DMS114 treated with DMSO at 0.1 percent for 48 hours (cell line): ENCODE measurements around the gene MISP.
"Not testable (repeated sequence)": the region's sequence is repeated elsewhere in the genome, so short reads cannot be mapped to it uniquely, and the experiment has no call there.

Experiments used
- DNase-seq: peaks from one replicate; lab custom pipeline; 2025; ENCODE audit not compliant: unreplicated experiment; lab: John Stamatoyannopoulos, UW

Gene MISP

GRCh38 chr19:750640-751423 lies at the start of gene MISP:
Gene MISP, plus strand, starts transcription at chr19:751112. Its CDS starts 5,835 bp downstream, at chr19:756947.
- no peak for DNase-seq

GRCh38 chr19:702847-703246 lies 48.1 kb upstream of the MISP start:
- not testable (repeated sequence) for DNase-seq

DNA sequence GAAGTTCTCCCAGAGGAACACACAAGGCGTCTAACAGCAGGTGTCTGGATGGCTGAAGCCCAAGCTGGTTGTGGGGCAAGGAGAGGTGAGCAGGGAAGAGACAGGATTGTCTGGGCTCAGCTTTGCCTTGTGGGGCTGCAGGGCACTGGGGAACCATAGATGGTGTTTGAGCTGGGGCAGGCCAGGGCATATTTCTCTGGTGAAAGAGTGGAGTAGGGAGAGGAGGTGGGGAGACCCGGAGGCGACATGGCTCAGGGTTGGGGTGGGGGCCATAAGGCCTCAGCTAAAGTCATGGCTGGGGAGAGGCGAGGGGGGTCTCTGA lies 47.6 kb upstream of the MISP start:
- no peak for DNase-seq

DNA sequence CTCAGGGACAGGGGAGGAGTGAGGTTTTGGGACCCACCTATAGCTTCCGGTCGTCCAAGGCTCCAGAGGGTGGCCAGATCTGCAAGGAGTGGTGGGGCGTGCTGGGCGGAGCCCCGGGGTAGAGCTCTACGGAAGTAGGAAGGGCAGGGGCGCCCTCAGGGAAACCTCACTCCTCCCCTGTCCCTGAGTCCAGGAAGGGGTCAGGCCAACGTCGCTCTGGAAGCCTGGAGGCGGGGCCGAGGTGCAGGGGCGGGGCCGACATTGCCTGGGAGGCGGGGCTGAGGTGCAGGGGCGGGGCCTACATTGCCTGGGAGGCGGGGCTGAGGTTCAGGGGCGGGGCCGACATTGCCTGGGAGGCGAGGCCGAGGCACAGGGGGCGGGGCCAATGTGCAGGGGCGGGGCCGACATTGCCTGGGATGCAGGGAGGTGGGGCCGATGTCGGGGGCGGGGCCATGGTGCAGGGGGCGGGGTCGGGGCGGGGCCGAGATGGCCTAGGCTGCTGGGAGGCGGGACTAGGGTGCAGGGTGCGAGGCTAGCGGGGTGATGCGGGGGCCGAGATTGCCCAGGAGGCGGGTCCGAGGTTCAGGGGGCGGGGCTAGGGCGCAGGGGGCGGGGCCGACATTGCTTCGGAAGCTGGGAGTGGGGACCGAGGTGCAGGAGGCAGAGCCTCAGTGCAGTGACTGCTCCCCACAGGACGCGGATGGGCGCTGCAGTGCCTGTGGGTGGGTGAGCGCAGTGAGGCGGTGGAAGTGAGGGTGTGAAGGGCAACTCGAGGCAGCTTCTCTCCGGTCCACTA lies 47.1 kb upstream of the MISP start:
- DNase-seq: no peak

DNA sequence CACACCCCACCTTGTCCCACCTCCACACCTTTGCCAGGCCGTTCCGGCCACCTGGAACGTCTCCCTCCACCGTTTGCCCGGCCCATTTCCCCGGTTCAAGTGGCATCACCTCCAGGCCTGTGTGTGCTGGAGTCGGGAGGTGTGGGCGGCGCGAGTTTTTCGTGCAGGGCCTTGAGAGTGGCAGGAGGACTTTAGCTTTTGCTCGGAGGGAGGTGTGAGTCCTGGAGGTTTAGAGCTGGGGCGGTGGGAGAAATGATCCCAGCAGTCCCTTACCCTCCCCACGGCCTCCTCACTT lies 46.5 kb upstream of the MISP start:
- DNase-seq: no peak

- DNase-seq: no peak
Observed at GRCh38 chr19:708154-709143, 42.5 kb upstream of the MISP start, which contains the start of gene PALM. Gene PALM, plus strand, starts transcription at chr19:708935. Its CDS starts 212 bp downstream, at chr19:709147.

DNA sequence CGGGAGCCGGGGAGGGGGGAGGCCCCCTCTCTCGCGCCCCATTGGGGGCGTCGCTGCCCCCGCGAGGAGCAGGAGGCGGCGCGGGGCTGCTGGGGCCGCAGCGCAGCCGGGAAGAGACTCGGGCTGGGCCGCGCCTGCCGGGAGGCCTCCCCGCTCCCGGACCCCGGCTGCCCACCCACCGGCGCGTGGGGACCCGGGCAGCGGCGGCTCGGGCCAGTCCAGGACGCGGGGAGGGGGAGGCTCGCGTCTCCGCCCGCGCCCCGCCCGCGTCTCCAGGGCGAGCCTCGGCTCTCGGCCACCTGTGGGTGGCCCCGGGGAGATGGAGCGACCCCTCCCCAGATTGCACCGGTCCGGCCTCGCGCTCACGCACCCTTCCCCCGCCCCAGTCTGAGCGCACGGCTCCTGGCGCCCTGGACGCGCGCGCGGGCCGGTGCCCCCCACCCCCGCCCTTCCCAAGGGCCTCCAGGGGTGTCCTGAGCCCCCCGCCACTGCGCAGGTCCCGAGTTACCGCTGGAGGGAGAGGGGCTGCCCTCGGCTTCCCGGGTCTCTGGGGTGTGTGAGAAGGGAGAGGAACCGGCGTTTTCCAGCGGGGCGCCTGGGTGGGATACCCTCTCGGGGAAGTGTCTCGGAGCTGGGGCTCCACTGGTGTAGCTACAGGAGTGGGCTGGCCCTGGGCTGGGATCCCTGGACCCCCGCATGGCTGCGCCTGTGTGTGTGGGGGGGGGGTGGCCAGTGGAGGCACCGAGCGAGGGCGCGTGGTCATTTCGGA lies 41.5 kb upstream of the MISP start:
- DNase-seq: no peak

DNA sequence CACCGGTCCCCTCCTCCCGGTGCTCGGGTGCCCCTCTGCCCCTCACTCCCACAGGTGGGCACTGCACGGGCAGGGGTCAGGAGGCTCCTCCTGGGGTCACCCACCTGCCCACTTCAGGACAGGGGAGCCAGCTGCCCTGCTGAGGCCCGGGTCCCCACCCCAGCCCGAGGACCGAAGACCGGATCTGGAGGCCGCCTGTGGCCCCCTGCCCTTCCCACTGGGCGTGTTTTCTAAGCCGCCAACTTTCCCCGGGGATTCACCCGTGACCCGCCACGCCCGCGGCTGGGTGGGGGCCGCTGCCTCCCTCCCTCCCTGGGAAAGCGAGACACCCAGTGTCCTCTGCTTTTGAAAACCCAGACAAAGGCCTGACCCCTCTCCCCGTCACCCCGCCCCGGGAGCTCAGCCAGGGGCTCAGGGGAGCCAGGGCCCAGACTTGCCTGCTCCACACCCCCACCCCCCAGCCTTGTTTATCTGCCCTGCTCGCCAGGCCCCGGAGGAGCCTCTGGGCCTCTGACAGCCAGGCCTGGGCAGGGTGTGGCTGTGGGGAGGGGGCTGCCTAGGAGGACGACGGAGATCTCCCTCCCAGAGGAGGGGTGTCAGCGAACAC lies 40.8 kb upstream of the MISP start:
- no peak for DNase-seq

- DNase-seq: no peak
Observed at GRCh38 chr19:710767-711166, 40.1 kb upstream of the MISP start.

GRCh38 chr19:711254-711653 lies 39.7 kb upstream of the MISP start:
- no peak for DNase-seq

- DNase-seq: no peak
Observed at GRCh38 chr19:715347-715746, 35.6 kb upstream of the MISP start.

- no peak for DNase-seq
Observed at GRCh38 chr19:718251-718951, 32.5 kb upstream of the MISP start.

DNA sequence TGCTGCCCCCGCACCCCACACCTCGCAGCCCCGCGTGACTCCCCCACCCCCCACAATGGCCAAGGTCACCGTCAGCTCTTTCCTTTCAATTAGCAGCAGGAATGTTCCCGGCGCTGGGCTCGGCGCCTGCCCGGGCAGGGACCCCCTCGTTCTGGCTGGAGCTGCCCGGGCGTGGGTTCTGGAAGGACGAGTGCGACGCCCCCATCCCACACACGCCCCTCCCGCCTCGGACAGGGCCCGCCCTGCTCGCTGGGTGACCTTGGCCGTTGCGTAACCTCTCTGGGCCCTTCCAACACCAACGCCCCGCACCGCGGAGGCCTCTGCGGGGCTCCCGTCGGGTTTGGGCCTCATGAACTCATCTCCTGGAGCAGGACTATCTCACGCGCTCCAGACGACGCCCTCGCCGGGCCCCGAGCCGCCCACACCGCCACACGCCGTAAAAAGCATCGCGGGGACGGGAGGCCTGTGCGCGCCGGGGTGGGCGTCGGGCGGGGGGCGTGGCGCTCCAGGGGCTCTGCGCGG lies 31.9 kb upstream of the MISP start:
- no peak for DNase-seq

- DNase-seq: no peak
Observed at GRCh38 chr19:719636-720344, 31.1 kb upstream of the MISP start.

GRCh38 chr19:720345-721160 lies 30.4 kb upstream of the MISP start:
- DNase-seq: no peak

- DNase-seq: no peak
Observed at GRCh38 chr19:722553-723101, 28.3 kb upstream of the MISP start.

- DNase-seq: no peak
Observed at GRCh38 chr19:723247-723646, 27.7 kb upstream of the MISP start.

DNA sequence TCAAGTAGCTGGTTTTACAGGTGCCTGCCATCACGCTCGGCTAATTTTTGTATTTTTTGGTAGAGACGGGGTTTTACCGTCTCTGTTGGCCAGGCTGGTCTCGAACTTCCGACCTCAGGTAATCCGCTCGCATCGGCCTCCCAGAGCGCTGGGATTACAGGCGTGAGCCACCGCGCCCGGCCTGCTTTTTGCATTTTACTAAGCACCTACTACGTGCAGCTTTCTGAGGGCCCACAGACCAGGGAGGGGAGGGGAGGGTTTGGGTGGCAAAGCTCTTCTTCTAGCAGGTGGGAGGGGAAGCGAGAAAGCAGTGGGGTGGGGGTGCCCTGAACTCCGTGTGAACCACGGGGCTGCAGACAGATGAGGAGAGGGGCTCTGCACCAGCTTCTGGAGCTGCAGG lies 27.2 kb upstream of the MISP start:
- no peak for DNase-seq
